Head of caudate nucleus (tissue), 42 donors: ENCODE data around the gene PANX1.
"Not testable (repeated sequence)": the region's sequence is repeated elsewhere in the genome, so short reads cannot be mapped to it uniquely, and the experiment has no call there.

Source experiments
- DNase-seq, 42 donors: peaks; one replicate each; pipeline versions ENCODE4 v3.0.0 to v3.0.0-alpha.2; 2020 to 2021; ENCODE audit warnings: mixed read lengths in 7 of 42
- intact Hi-C: fragments of 100-400 bp; cut with DNase I; formaldehyde crosslinking; loops from one replicate; pipeline ENCODE4 v1.15.0; 2022

Gene PANX1

DNA sequence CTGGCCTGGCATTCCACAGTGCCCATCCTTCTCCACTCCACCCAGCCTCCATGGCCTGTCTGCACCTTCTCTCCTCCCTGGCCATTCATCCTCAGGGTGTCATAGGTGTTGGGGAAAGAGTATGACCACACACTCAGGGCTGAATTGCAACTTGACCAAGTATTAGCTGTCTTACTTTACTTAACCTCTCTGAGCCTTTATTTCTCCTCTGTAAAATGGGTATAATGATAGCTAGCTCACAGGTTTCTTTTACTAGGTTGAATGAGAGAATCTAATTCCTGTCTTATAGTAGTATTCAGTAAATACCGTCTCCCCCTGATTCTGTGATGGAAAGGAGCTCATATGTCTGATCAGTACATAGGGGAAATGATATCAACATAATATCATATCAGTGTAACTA is 16.0 kb downstream of the PANX1 start:
- intact Hi-C loops: no loop called here

DNA sequence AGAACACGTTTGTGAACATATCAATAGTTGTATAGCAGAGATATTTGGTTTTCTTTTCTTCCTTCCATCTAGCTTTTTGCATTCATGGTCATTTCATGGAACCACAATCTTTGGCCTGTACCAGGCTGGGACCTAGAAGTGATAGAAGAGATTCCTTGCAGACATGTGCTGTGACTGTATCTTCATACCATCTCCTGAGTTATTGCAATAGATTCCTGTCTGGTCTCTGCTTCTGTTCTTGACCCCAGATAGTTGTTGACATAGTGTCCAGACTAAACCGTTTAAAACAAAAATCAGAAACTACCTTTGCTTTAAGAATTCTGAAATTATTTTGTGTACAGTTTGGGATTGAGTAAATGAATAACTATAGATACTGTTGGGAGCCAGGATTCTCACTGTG is 16.8 kb downstream of the PANX1 start:
- intact Hi-C loops: no loop called here

More for the DNA sequence above, 16.0 kb downstream of the PANX1 start:
- no peak for DNase-seq

GRCh38 chr11:94145916-94146315 is 17.3 kb downstream of the PANX1 start:
- peak in 1 of 42 donors; percentile 32 for DNase-seq
- intact Hi-C loops: no loop called here

More for the DNA sequence above, 16.8 kb downstream of the PANX1 start:
- no peak for DNase-seq

- DNase-seq: peak in 1 of 42 donors; percentile 32
- intact Hi-C loops: no loop called here
Observed at GRCh38 chr11:94147433-94147845, 18.8 kb downstream of the PANX1 start.

DNA sequence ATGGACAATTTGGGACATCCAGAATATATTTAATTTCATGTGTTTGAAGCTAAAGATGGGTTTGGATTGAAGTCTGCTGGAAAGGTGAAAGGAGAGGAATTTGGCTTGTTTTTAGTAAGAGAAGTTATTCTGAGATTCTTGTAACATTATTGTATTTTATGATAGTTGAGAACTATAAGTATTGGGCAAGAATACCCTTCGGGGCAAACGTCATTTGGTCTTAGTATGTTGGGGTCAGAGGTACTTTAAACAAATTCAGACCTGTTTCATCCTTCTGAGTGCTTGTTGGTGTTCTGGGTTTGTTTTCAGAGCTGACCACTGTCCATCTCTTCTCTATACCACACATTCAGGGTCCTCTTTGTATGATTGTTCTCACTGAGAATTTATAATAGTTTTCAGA is 19.5 kb downstream of the PANX1 start:
- no peak for DNase-seq
- intact Hi-C loops: no loop called here

GRCh38 chr11:94149431-94150017 is 20.9 kb downstream of the PANX1 start:
- intact Hi-C loops: no loop called here
- DNase-seq: no peak

DNA sequence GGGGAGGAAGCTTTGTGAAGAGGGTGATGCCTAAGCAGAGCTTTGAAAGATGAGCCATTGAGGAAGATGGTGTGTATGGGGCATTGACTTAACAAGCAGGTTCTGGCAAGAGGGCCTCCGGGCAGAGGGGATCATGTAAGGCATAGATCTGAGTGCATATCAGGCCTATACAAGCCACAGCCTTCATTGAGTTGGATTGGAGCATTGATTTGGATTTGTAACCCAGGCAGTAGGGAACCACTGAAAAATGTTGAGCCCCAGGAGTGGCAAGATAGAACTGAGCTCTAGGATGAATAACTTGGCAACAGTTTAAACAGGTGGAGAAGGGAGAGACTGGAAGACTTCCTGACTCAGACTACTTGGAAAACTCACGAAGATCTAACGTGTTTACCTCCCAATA is 21.4 kb downstream of the PANX1 start:
- intact Hi-C loops: no loop called here
- DNase-seq: no peak

DNA sequence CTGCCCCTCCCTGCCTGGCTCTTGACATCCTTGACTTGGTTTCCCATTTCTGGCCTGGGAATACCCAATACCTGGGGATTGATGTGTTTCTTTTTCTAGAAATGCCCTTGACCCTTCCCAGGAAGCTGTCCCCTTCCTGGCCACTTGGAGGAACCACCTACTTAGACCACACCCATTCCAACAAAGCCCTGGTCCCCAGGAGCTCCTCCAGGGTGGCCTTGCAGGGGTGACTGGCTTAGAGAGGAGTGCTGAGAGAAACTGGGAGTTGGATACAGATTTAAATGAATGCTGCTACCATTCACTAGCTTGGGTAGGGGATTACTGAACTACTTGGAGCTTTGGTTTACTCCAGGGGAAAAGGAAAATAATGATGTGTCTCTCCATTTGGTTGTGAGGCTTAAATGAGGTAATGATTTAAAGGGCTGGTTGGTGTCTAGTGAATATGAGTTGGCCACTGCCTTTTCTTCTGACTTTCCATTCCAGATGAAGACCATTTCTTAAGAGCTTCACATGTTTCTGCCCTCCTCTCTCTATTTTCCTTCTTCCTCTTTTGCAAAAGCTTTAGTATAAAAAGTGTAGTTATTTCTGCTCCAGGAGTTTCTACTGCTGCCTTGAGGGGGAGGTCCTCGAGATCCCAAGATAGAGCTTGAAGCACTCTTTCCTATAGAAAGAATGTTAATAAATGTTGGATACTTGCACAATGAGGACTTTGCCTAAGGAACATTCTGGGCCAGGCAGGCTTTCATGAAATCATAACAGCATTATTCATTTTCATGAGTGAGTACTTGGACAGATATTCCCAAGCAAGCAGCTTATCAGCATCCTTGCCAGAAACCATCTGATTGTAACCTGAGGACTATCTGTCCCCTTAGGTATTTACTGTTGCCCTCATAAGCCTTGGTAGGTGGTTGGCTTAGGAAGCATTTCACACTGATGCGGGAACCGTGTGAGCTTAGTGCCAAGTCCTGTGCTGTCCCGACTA is 22.4 kb downstream of the PANX1 start:
- intact Hi-C loops: no loop called here
- DNase-seq: no peak

GRCh38 chr11:94151903-94152677 is 23.4 kb downstream of the PANX1 start:
- intact Hi-C loops: no loop called here
- peak in 16 of 42 donors; percentile 18 to 82 (median 50) for DNase-seq

- intact Hi-C loops: no loop called here
Observed at GRCh38 chr11:94152678-94153065, 24.0 kb downstream of the PANX1 start.

DNA sequence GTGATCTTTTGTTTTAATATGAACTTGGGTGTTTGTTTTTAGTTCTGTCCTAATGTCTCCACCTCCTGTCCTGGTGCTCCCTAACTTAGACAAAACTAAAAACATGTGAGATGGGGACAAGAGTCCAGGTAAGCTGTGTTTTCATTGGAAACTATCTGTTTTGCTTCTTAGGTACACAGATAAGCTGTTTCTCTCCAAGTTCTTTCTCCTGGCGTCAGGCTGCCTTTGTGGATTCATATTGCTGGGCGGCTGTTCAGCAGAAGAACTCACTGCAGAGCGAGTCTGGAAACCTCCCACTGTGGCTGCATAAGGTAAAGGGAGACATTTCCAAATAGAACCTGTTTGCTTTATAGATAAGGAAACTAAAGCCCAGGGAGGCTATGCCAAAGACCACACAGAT is 24.7 kb downstream of the PANX1 start:
- intact Hi-C loops: no loop called here
- DNase-seq: no peak

More at GRCh38 chr11:94152678-94153065, 24.0 kb downstream of the PANX1 start:
- DNase-seq: no peak

DNA sequence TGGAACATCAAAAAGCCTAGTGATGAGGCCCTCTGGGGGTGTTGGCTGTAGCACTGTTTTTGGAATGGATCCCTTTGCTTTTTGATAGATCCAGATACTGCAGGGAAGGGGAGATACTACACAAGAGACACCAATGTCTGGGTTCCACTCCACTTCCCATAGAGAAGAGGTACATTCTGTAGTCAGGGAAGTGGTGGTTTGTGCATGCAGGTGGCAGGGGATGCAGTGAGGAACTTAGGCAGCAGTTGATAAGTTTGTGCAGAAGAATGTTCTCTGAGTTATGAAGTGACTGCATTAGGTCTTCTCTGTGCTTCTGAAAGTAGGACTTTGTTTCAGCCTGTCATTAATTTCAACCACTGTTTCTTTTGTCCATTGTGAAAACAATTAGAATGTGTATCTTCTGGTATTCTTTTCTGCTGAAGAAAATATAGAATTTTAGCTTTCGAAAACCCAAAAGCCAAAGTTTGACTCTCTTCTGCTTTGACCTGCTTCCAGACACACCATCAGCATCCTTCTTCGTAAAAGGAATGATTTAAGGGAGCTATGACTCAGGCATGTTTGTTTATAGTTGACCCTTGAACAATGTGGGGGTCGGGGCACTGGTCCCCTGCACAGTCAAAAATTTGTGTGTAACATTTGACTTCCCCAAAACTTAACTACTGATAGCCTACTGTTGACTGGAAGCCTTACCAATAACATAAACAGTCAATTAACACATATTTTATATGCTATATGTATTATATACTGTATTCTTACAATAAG is 25.6 kb downstream of the PANX1 start:
- no peak for DNase-seq
- intact Hi-C loops: no loop called here

- DNase-seq, intact Hi-C loops: not testable (repeated sequence)
Observed at GRCh38 chr11:94157339-94157738, 28.7 kb downstream of the PANX1 start.

DNA sequence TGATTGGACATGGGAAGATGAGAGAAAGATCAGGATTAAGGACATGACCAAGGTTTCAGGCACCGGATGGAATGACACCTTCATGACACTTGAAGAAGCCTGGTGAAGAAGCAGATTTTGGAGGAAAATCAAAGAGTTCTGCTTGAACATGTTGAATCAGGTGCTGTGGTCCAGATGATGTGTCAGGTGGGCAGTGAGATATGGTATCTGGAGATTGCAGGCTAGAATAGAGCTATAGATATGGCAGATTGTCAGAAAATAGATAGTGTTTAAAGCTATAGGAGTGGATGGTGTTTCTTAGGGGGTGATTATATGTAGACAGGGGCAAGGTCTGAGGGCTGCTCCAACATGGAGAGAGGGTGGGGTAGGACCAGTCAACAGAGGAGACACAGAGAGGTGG is 40.2 kb downstream of the PANX1 start:
- intact Hi-C loops: no loop called here

GRCh38 chr11:94169516-94169915 is 40.9 kb downstream of the PANX1 start:
- intact Hi-C loops: no loop called here
- DNase-seq: no peak

More for the DNA sequence above, 40.2 kb downstream of the PANX1 start:
- no peak for DNase-seq

- intact Hi-C loops: no loop called here
- no peak for DNase-seq
Observed at GRCh38 chr11:94169930-94170545, 41.4 kb downstream of the PANX1 start.

GRCh38 chr11:94170953-94171352 is 42.3 kb downstream of the PANX1 start:
- intact Hi-C loops: no loop called here

GRCh38 chr11:94171693-94172440 is 43.2 kb downstream of the PANX1 start:
- DNase-seq: peak in 40 of 42 donors; percentile 10 to 81 (median 49)
- intact Hi-C loops: no loop called here

More at GRCh38 chr11:94170953-94171352, 42.3 kb downstream of the PANX1 start:
- DNase-seq: no peak
